Measurements from ENCODE around the gene KHK.
A peak's percentile ranks its signal among the peaks of the same experiment; 100 is the strongest.
"Not testable (repeated sequence)": the region's sequence is repeated elsewhere in the genome, so short reads cannot be mapped to it uniquely, and the experiment has no call there.

The KHK gene

DNA sequence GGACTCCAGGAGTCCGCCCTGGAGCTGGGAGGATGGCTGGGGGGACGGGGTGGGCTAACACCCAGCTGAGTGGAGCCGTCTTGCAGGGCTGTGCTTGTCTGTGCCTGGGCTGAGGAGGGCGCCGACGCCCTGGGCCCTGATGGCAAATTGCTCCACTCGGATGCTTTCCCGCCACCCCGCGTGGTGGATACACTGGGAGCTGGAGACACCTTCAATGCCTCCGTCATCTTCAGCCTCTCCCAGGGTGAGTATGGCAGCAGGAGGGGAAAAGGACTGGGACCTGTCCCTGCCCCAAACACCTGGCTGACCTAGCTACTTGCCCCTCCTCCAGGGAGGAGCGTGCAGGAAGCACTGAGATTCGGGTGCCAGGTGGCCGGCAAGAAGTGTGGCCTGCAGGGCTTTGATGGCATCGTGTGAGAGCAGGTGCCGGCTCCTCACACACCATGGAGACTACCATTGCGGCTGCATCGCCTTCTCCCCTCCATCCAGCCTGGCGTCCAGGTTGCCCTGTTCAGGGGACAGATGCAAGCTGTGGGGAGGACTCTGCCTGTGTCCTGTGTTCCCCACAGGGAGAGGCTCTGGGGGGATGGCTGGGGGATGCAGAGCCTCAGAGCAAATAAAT, 12.9 kb downstream of the KHK start:
- no peak for DNase-seq

DNA sequence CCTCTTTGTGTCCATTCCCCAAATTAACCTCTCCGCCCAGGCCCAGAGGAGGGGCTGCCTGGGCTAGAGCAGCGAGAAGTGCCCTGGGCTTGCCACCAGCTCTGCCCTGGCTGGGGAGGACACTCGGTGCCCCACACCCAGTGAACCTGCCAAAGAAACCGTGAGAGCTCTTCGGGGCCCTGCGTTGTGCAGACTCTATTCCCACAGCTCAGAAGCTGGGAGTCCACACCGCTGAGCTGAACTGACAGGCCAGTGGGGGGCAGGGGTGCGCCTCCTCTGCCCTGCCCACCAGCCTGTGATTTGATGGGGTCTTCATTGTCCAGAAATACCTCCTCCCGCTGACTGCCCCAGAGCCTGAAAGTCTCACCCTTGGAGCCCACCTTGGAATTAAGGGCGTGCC, 13.5 kb downstream of the KHK start:
- DNase-seq: no peak

DNA sequence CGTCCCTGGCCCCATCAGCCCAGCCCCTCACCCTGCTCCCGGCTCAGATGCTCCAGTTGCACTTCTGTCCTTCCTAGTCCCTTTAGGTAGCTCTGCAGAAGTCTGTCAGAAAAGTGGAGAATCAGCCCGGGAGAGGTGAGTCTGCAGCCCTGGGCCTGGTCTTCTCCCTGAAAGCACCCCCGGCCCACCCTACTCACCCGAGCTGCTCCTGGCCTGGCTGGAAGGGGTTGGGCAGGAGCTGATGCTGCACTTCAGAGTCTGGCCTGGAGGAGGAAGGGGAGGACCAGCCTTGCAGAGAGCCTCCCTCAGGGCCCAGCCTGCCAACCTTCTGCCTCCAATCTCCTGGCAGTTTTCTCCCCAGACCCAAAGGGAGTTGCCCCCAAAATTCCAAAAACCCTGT, 15.8 kb downstream of the KHK start:
- DNase-seq: no peak

DNA sequence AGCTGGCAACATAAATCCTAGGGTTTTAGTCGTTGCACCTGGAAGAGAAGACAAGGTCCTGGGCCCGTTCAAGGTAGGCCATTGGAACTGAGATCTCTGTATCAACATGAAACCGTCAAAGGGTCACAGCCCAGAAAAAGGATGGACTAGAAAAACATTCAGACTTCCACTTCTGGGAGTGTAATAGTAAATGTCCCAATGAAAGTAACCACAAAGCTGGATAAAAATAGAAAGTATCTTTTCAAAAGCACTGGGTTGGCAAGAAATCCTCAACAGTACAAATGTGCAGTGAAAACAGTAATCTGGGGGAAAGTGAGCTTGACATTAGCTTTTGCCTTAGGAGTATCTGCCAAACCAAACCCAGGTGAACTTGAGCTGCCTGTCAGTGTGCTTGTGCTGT, 19.4 kb downstream of the KHK start:
- DNase-seq: no peak

DNA sequence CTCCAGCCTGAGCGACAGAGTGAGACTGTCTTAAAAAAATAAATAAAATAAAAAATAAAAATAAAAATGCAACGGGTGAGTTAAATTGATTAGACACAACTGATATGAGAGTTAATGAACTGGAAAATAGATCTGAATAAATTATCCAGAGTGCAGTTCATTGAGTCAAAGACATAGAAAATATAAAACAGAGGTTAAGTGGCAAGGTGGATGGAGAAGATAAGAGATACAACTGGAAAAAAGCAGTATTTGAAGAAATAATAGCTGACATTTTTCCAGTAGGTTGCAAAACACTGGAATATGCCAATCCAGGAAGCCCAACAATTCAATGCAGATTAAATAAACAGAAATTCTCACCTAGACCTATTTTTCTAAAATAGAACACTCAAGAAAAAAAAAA, 21.6 kb downstream of the KHK start:
- no peak for DNase-seq

DNA sequence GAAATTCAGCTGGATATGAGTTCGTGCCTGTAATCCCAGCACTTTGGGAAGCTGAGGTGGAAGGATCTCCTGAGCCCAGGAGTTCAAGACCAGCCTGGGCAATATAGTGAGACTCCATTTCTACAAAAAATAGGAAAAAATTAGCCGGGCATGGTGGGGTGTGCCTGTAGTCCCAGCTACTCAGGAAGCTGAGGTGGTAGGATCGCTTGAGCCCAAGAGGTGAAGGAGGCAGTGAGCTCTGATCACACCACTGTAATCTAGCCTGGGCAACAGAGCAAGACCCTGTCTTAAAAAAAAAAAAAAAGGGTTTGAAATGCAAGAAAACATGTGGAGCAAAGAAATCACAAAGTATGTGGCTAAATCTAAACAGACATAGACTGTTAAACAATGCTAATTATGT, 22.5 kb downstream of the KHK start:
- no peak for DNase-seq

DNA sequence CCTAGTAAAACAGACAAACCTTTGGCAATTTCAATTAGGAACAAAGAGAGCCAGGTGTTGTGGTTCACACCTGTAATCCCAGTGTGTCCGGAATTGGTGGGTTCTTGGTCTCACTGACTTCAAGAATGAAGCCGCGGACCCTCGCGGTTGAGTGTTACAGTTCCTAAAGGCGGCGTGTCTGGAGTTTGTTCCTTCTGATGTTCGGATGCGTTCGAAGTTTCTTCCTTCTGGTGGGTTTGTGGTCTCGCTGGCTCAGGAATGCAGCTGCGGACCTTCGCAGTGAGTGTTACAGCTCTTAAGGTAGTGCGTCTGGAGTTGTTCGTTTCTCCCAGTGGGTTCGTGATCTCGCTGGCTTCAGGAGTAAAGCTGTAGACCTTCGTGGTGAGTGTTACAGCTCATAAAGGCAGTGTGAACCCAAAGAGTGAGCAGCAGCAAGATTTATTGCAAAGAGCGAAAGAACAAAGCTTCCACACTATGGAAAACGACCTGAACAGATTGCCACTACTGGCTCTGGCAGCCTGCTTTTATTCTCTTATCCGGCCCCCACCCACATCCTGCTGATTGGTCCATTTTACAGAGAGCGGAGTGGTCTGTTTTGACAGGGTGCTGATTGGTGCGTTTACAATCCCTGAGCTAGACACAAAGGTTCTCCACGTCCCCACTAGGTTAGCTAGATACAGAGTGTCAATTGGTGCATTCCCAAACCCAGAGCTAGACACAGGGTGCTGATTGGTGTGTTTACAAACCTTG, 24.2 kb downstream of the KHK start:
- DNase-seq: not testable (repeated sequence)

DNA sequence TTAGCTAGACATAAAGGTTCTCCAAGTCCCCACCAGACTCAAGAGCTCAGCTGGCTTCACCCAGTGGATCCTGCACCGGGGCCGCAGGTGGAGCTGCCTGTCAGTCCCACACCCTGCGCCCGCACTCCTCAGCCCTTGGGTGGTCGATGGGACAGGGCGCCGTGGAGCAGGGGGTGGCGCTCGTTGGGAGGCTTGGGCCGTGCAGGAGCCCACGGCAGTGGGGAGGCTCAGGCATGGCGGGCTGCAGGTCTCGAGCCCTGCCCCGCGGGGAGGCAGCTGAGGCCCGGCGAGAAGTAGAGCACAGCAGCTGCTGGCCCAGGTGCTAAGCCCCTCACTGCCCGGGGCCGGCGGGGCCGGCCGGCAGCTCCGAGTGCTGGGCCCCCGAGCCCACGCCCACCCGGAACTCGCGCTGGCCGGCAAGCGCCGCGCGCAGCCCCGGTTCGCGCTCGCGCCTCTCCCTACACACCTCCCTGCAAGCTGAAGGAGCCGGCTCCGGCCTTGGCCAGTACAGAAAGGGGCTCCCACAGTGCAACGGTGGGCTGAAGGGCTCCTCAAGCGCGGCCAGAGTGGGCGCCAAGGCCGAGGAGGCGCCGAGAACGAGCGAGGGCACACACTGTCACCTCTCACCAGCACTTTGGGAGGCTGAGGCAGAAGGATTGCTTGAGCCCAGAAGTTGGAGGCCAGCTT, 25.0 kb downstream of the KHK start:
- DNase-seq: not testable (repeated sequence)

DNA sequence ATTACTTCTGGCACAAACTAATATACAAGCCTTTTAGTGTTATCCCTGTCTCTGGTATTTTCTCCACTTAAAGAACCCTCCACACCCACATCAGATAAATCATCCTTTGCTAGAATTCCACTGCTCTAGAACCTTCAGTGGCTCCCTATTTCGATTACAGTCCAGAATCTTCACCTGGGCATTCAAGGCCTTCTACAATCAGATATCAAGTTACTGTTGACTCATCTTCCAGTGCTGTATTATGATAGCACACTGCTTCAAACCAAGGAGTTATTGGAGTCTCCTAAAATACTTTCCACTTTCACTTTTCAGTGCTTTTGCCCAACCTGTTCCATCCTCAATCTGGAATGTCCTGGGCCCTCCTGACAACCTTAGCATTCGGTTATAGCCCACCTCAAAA, 28.9 kb downstream of the KHK start:
- no peak for DNase-seq

DNA sequence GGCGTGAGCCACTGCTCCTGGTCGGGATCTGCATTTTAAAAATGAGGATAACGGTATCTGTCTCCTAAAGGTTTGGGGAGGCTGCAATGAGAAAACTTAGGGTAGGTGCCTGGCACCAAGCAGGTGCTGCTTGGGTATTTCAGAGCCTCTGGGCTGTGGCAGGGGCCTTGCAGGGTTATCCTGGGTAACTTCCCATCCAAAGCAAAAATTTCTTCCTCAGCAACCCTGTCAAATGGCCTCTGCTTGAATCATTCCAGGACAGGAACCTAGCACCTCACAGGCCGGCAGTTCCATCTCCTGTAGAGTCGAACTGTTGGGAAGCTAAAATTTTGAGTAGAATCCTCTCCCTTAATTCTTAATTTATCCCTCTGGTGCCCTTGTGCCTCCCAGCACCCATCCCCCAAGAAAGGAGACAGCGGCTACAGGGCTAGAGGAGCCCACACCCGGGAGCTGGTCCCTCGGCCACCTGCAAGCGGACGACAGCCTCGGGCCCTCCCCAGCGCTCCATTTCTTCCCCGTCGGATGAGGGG, 31.5 kb downstream of the KHK start:
- no peak for DNase-seq

DNA sequence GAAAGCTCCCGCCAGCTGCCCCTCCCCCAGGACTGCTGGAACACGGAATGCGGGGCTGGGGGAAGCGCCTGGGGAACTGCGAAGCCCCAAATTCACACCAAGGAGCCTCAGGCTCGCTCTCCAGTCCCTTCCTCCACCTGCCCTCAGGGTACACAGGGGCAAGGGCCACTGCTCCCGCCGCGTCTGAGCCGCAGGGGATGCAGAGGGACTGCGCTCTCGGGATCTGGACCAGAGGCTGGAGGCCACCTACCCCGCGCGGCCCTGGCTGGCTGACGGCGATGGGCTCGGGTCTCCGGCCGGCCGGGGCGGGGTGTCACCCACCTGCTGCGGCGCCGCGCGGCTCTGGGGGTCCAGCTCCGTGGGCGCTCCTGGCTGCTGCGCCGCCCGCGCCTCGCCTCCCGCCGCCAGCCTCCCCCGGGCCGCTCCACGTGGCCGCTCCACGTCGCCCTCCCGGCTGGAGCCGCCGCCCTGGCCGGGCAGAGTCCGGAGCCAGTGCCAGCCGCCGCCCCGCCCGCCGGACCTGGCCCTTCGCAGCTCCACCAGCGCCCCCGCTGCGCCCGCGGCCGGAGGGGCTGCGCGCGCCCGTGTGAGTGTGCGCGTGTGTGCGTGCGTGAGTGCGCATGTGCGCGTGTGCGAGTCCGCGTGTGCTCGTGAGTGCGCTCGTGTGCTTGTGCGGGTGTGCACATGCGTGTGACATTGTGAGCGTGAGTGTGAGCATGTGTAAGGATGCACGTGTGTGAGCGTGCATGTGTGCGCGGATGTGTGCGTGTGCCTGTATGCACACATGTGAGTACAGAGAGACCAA, 32.2 kb downstream of the KHK start, which contains the start of gene CGREF1:
Gene CGREF1 (minus strand): TSS at position 604 of the 805 bp plus-strand sequence. CDS start 14,762 bp downstream, outside the sequence.
- peak; percentile 17 for DNase-seq

DNA sequence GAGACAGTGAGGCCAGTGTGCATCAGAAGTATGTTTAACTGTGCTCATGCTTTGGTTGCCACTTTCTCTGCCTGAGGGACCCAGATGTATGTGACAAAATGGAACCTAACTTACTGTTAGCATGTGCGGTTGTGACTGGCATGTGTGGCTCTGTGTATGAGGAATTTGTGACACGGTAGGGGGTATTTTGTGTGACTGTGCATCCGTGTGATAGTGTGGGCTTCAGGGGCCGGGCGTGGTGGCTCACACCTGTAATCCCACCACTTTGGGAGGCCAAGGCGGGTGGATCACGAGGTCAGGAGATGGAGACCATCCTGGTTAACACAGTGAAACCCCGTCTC, 32.7 kb downstream of the KHK start:
- DNase-seq: not testable (repeated sequence)

DNA sequence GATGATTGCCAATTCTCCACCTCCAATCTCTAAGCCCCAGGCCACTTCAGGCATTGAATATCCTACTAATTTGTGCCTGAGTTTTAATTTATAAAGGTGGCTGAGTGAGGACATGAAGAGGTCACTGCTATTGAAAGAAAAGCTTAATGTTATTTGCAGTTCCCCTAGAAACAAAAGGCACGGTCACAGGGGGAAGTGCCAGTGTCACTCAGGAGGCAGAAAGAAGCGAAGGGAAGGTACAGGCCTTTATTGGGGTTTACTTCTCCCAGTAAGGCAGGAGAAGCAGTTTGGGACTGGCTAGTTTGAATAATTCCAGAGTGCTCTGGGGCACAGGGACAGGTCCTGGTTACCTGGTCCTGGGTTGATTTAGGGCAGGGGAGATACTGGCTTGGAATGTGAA, 35.3 kb downstream of the KHK start:
- DNase-seq: no peak

DNA sequence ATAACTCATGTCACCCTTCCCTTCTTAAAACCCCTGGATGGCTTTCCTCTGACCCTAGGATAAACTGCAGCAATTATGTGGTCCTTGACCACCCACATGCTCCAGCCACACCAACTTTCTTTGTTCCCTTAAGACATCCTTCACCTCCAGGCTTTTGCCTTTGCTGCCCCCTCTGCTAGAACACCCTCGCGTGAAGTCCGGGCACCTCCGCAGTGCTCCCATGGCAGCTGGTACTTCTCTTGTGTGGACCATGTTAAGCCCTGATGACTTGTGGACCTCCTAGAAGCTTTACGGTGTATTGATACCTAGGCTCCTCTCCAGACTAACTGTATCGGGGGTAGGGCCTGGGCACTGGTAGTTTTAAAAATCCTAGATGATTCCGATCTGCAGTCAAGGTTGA, 36.2 kb downstream of the KHK start:
- DNase-seq: no peak

DNA sequence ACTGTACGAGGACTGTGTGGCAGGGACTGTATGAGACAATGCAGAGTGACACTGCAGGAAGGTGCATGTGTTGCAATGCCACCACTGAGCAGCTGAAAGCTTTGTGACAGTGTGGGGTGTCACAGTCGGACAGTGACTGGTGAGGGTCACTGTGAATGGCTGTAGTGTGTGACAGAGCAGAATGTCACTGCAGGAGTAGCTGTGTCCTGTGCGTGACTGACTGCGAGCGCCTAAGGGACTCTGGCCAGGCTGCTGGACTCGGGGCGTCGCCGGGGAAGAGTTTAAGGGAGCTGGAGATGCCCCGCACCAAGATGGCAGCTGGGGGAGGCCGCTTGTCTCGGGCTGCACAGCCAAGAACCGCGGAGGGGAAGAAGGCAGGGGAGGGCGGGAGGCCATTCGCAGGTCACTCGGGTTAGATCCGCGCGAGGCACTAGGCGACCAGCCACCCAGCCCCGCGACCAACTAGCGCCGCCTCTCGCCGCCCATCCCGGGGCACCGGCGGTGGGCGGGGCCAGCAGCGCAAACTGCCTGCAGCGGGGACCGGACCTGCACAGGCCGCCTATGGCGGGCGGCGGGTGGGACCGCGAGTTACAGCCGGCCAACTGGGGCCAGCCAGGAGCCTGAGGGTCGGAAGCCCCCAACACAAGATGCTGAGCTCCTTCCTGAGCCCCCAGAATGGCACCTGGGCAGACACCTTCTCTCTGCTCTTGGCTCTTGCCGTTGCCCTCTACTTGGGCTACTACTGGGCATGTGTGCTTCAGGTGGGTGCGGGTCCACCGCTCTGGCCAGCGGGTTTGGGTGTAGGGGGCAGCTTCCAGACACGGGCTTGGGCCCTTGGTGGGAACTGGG, 37.0 kb downstream of the KHK start, which contains the start of gene ABHD1:
Gene ABHD1 (plus strand): TSS at position 514 of the 849 bp plus-strand sequence. CDS start 134 bp downstream, at position 648.
- DNase-seq: peak; percentile 36

DNA sequence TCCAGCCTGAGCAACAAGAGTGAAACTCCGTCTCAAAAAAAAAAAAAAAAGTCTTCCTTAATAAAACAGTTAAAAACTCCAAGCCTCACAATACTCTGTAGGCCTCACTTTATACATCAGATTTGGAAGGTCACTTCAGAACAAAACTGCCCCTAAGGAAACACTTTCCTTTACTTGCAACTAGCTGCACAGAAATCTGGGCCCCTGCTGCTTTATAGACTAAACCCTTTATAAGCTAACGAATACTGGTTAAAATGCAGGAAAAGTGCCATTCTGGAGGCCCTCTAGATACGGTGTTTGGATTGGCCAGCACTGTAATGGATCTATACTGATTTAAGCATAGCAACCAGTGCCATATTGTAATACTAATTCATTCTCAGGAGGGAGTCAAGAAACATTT, 38.5 kb downstream of the KHK start:
- no peak for DNase-seq

DNA sequence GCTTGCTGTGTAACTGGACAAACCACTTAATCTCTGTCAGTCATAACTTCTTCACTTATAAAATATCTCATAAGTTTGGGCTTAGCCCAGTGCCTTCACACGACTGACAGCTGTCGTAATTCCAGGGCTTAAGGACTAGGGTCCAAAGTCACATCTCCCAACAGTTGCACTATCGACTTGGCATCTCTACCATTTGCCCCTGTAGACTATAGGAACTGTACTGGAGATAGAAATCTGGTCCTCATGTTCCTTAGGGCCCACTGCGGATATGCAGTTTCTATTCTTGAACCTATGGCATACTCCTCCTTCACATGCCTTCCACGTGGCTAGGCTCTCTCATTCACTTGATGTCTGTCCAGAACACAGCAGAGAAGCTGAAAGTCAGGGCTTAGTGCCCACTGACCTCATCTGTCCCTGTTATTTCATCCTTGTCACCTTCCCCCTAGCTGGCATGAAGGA, 39.7 kb downstream of the KHK start:
- DNase-seq: no peak

DNA sequence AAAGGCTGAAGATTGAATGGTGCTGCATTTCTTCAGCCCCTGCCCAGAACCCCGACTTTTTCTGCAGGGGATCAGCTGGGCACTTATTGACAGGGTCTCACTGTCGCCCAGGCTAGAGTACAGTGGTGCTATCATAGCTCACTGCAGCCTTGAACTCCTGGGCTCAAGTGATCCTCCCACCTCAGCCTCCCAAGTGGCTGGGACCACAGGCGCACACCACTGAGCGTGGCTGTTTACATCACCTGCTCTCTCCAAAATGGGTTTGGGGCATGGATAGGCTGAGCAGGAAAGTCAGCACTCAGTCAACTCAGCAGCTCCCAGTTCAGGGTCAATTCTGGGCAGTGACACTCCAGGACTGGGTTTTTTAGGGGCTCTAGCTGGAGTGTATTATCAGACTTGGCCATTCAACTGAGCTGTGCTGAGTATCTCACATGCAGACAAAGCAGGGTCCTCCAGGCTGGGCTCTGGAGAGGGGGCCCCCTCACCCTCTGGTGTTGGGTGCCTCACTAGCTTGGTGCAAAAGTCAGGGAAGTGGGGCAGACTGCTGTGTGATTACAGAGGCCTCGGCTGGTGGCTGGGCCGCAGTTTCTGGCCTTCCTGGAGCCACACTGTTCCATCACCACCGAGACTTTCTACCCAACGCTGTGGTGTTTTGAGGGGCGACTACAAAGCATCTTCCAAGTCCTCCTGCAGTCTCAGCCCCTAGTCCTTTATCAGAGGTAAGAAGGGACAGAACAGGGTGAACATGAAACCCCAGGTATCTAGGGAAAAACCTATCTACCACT, 41.5 kb downstream of the KHK start:
- DNase-seq: no peak

DNA sequence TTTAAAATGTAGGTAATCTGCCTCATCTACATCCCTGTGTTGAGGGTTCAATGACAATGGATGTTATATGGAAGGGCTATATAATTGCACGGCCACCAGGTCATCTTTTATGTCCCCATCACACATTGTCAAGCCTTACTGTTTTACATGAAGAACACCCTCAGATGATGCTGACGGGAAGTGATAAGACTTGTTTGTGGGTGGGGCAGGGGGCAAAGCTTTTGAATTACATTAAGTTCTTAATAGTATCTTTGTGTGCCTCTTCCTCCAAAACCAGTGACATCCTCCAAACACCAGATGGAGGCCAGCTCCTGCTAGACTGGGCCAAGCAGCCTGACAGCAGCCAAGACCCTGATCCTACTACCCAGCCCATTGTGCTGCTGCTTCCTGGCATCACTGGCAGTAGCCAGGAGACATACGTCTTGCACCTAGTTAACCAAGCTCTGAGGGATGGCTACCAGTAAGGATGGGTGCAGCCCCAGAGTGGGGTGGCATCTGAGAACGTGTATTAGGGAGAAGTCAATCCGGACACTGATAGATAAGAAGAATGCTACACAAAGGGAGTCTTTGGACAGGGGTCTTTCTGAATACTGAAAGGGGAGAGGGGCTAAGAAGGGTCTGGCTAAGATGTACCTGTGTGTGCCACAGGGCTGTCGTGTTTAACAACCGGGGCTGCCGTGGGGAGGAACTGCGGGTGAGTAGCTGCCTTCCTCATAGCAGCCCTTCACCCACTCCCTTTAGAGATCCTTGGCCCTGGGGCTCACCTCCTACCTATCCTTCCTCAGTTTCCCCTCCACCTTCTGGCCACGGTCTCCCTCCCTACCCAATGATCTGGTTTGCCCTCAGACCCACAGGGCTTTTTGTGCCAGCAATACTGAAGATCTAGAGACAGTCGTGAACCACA, 42.3 kb downstream of the KHK start:
- no peak for DNase-seq

DNA sequence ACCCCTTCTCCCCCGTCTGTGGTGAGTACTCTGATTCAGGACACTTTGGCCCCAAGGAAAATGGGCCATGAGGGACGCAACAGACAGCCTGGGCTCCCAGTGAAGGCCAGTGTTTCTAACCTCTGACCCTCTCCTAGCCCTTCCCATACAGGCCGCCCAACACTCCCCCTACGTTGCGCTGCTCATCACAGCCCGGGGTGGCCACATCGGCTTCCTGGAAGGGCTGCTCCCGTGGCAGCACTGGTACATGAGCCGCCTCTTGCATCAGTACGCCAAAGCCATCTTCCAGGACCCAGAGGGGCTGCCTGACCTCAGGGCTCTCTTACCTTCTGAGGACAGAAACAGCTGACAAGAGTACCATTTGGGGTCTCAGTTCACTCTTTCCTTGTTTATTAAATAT, 43.8 kb downstream of the KHK start:
- DNase-seq: no peak
